Amygdala (tissue), 56 donors: ENCODE measurements around the gene KLHL17.

Experiments
- DNase-seq, 56 donors: peaks; one replicate each; lab custom pipeline; 2025; lab: John Stamatoyannopoulos, UW

The KLHL17 gene

DNA sequence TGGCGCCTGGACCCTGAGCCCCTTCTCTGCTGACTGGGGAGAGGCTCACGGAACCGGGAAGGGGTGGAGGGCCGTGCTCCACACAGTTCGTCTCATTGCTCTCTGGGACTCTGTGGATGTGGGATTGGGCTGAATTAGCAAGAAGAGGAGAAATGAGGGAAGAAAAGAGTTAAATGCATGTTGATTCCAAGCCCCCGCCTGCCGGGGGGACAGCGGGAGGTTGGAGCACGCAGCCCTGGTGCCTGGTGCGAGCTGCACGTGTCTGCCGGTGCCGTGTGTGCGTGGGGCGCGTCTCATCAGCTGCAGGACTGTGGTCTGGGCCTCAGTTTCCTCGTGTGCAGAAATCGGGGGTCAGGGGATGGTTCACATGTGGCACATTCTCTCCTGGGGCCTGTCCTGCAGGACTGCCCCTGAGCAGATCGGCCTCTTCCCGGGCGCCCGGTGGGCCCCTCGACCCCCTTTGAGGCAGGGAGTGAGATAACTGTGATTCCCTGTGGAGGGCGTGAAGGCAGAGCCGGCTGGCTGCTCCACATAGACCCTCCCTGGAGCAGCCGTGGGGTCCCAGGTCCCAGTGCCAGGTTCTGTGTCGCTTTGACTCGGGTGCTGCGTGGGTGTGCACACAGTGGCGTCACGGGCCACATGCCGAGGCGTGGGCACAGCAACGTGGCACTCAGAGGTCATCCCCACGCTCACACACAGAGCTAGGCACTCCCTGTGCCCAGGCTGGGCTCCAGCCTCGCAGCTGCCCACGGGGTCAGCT lies 25.2 kb upstream of the KLHL17 start:
- peak in 1 of 56 donors; percentile 69 for DNase-seq

DNA sequence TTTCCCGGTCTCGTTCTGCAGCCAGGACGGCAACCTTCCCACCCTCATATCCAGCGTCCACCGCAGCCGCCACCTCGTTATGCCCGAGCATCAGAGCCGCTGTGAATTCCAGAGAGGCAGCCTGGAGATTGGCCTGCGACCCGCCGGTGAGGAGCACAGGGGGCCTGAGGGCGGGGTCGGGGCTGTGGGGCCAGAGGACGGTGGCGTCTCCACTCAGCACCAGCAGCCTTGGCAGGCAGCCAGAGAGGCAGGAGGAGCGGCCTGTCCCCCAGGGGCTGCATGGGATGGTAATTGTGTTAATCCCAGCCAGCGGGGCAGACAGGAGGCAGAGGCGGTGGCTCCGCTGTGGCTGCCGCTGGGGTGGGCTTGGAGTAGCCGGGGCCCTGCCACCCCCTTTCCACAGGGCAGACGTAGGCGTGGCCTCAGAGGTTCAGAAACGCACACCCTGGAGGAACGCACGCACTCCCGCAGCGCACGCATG lies 24.6 kb upstream of the KLHL17 start:
- DNase-seq = peak in 2 of 56 donors; percentile 41 to 69

DNA sequence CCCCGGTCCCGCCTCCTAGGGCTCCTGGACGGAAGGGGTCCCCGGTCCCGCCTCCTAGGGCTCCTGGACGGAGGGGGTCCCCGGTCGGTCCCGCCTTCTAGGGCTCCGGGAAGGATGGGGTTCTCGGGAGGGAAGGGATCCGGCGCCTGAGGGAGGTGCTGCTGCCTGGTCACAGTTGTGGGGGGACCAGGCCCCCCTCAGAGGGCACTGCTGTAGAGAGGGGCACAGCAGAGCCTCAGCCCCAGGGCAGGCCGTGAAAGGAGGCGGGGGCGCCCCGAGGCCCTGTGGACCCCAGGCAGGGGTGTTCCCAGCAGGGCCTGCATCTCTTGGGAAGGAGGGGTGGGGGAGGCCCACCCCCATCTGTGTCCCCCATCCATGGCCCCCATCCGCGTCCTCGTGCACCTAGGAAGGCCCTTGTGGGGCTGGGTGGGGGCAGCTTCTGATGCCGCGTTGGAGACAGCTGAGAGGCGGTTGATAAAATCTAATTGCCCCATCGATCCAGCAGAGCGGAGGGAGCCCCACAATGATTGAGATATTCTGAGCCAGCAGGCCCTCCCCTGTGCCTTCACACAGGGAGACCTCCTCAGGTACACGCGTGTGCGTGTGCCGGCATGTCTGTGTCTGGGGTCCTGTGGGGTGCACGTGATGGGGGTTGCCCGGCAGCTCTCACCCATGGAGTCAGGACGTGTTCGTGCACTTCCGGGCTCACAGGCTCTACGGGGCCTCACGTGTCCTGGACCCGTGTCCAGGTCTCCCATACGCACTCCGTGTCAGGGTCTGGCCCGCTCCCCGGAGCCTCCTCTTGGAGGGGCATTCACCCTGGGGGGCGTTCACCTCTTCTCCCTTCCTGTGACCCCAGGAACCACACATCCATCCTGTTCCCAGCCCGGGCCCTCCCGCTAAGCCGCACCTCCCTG lies 23.8 kb upstream of the KLHL17 start:
- no peak for DNase-seq

DNA sequence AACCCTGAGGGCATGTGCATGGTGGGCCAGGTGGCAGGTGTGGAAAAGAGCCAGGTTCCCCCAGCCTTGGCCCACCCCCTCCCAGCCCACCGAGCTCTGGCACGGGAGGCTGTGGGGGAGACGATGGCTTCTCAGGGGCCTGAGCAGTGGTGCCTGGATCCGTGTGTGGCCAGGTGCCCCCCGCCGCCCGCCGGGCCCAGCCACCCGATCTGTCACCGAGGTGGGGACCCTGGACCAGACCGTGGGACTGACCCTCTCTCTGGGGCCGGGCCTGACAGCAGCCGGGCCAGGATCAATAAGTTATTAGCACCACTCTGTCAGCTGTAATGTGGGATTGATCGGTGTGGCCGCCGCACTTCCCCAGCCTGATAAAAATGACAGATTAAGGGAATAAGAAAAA lies 22.9 kb upstream of the KLHL17 start:
- no peak for DNase-seq

DNA sequence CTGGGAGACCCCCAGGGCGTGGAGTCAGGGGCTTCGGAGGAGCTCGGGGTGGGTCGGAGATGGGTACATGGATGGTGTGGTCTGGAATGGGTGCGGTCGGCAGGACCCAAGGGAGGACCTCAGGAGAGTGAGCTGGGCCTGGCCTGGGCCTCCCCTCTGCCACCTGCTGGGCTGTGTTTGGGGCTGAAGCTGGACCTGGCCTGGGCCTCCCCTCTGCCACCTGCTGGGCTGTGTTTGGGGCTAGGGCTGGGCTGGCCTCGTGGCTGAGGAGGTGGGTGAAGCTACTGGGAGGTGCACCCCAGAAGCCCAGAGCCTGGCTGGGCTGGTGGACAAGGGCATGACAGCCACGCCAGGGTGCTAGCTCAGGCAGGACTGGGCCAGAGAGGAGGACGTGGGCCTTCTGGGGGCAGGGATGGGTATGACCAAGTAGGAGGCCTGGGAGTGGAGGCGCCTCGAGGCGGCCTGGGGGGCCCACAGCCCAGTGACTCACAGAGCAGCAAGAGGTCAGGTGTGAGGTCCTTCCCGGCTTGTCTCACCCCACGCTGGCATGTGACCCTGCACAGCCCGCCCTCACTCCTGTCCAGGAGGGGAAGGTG lies 22.2 kb upstream of the KLHL17 start:
- DNase-seq = no peak

DNA sequence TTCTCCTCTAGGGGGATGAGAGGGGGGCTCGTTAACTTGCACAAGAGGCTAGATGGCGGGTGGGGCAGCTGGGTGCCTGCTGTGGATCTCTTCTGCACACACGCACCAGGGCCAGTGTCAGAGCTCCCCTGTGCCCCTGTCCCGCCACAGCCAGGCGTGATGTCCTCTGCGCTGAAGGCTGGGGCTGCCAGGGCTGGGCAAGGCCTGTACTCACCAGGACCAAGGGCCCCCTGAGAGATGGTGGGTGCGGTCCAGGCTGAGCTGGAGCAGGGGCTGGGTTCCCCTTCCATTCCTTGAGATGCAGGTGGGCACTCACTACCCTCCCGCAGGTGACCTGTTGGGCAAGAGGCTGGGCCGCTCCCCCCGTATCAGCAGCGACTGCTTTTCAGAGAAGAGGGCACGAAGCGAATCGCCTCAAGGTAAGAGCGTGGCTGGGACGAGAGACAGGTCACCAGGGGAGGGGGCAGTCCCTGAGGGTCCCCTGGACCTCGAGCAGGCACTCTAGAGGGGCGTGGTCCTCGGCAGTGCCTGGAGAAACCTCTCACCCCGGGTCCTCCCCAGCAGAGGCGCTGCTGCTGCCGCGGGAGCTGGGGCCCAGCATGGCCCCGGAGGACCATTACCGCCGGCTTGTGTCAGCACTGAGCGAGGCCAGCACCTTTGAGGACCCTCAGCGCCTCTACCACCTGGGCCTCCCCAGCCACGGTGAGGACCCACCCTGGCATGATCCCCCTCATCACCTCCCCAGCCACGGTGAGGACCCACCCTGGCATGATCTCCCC lies 21.5 kb upstream of the KLHL17 start:
- no peak for DNase-seq

GRCh38 chr1:939511-940106 lies 20.8 kb upstream of the KLHL17 start:
- no peak for DNase-seq

- DNase-seq = peak in 33 of 56 donors; percentile 2 to 71 (median 31)
Measured at GRCh38 chr1:940107-941014, 20.0 kb upstream of the KLHL17 start.

GRCh38 chr1:941015-941587 lies 19.3 kb upstream of the KLHL17 start:
- no peak for DNase-seq

GRCh38 chr1:941588-942383 lies 18.6 kb upstream of the KLHL17 start:
- DNase-seq = peak in 5 of 56 donors; percentile 4 to 35 (median 14)

DNA sequence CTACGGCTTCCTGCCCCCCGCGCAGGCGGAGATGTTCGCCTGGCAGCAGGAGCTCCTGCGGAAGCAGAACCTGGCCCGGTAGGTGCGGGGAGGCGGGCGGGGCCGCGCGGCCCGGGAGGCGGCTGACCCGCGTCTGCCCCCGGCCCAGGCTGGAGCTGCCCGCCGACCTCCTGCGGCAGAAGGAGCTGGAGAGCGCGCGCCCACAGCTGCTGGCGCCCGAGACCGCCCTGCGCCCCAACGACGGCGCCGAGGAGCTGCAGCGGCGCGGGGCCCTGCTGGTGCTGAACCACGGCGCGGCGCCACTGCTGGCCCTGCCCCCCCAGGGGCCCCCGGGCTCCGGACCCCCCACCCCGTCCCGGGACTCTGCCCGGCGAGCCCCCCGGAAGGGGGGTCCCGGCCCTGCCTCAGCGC lies 18.0 kb upstream of the KLHL17 start:
- DNase-seq = no peak

DNA sequence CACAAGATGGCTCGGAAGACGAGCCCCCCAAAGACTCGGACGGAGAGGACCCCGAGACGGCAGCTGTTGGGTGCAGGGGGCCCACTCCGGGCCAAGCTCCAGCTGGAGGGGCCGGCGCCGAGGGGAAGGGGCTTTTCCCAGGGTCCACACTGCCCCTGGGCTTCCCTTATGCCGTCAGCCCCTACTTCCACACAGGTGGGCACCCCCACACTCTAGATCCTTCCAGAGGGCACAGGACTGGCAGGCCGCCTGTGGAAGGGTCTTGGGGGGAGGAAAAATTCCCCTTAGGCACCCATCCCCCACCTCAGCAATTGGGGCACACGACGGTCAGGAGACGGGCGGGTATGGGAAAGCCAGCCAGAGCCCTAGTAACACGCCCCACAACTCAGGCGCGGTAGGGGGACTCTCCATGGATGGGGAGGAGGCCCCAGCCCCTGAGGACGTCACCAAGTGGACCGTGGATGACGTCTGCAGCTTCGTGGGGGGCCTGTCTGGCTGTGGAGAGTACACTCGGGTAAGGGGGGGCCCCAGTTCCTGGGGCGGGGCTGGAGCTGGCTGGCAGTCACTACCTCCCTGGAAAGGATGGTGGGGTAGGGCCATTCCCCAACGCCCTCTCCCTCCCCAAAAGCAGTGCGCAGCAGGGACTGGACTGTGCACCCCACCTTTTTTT lies 17.4 kb upstream of the KLHL17 start:
- no peak for DNase-seq

GRCh38 chr1:943545-944340 lies 16.6 kb upstream of the KLHL17 start:
- no peak for DNase-seq

- DNase-seq = no peak
Measured at GRCh38 chr1:944341-945325, 15.8 kb upstream of the KLHL17 start.
